HG03460 (cell line): ENCODE measurements around the gene BANK1.
A peak's percentile ranks its signal among the peaks of the same experiment; 100 is the strongest.

Source experiments
- ATAC-seq: cut with Tn5 transposase; IDR thresholded peaks from one replicate; pipeline ENCODE4 v1.9.1; 2021; ENCODE audit not compliant: unreplicated experiment

Gene BANK1

GRCh38 chr4:101993842-101994775, 203.6 kb downstream of the BANK1 start:
- no peak for ATAC-seq

GRCh38 chr4:102007959-102008425, 217.5 kb downstream of the BANK1 start:
- peak; percentile 89 for ATAC-seq

- no peak for ATAC-seq
Measured at GRCh38 chr4:102008711-102009110, 218.2 kb downstream of the BANK1 start.

GRCh38 chr4:102022343-102022742, 231.8 kb downstream of the BANK1 start:
- ATAC-seq = no peak

- ATAC-seq = no peak
Measured at GRCh38 chr4:102027961-102028360, 237.4 kb downstream of the BANK1 start.

GRCh38 chr4:102031406-102031805, 240.9 kb downstream of the BANK1 start:
- no peak for ATAC-seq

- no peak for ATAC-seq
Measured at GRCh38 chr4:102036016-102036415, 245.5 kb downstream of the BANK1 start.

- ATAC-seq = no peak
Measured at GRCh38 chr4:102036619-102037376, 246.3 kb downstream of the BANK1 start.

GRCh38 chr4:102037566-102037965, 247.0 kb downstream of the BANK1 start:
- no peak for ATAC-seq

- no peak for ATAC-seq
Measured at GRCh38 chr4:102042871-102043802, 252.6 kb downstream of the BANK1 start.

GRCh38 chr4:102047616-102048015, 257.1 kb downstream of the BANK1 start:
- no peak for ATAC-seq

- ATAC-seq = no peak
Measured at GRCh38 chr4:102055805-102056204, 265.3 kb downstream of the BANK1 start.

GRCh38 chr4:102057122-102057521, 266.6 kb downstream of the BANK1 start:
- ATAC-seq = no peak

GRCh38 chr4:102061133-102061532, 270.6 kb downstream of the BANK1 start:
- ATAC-seq = peak; percentile 82

- no peak for ATAC-seq
Measured at GRCh38 chr4:102064747-102065442, 274.4 kb downstream of the BANK1 start.

GRCh38 chr4:102076622-102077021, 286.1 kb downstream of the BANK1 start:
- no peak for ATAC-seq

GRCh38 chr4:102080184-102080583, 289.7 kb downstream of the BANK1 start:
- no peak for ATAC-seq

- ATAC-seq = no peak
Measured at GRCh38 chr4:102089850-102090621, 299.5 kb downstream of the BANK1 start.

- no peak for ATAC-seq
Measured at GRCh38 chr4:102091656-102092055, 301.1 kb downstream of the BANK1 start.
